B cell (primary cell): ENCODE results near the gene SSC4D.

ENCODE experiments used
- CTCF ChIP-seq: fragments of 200-600 bp; IDR thresholded peaks from one replicate; pipeline ENCODE4 v1.8.0; 2022; ENCODE audit warnings: antibody characterized with exemption, mild to moderate bottlenecking
- EZH2 ChIP-seq: IDR thresholded peaks from 2 replicates; pipeline ENCODE4 v1.6.1; 2012; ENCODE audit warnings: borderline replicate concordance, low read depth, mild to moderate bottlenecking, moderate library complexity, low read length; ENCODE audit not compliant: insufficient read depth, poor library complexity, severe bottlenecking

DNA sequence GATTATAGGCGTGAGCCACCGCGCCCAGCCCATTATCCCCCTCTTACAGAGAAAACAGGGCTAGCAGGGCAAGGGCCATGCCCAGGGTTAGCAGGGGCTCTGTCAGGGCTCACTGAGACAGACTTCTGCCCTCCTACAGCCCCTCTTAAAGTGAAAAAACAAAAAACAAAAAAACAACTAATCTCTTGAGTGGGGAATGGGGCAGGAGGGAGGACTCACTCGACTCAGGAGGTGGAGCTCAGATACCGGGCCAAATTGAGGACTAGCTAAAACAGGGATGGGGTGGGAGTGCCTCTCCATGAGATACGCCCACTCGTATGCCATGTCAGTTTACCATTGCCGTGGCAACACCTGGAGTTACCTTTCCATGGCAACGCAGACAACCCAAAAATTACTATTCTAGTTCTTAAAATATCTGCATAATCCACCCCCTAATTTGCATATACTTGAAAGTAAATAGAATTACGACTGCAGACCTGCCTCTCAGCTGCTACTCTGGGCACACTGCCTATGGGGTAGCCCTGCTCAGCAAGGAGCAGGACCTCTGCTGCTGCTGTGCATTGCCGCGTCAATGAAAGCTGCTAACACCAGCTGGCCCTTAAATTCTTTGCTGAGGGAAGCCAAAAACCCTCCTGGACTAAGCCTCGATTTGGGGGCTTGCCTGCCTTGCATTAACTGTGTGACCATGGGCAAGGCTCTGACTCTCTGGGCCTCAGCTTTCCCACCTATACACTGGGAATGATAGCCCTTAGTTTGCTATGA is 13.4 kb downstream of the SSC4D start:
- TF ChIP-seq CTCF (no peak), EZH2 (no peak)
